Calu3 (cell line): ENCODE results near the gene ALLC. TPM values are rescaled to one million over a fixed set of nuclear protein-coding genes. Genes with fewer than 3 reads are reported as not detected.
"Not testable (repeated sequence)": the region's sequence is repeated elsewhere in the genome, so short reads cannot be mapped to it uniquely, and the experiment has no call there.

Source experiments
- Bru-seq: library from RNA; stranded (reverse); fragments of 400-500 nt; gene quantifications from one replicate; lab custom pipeline; 2021; lab: Mats Ljungman, UMichigan
- BruChase-seq, 2 experiments: library from RNA; stranded (reverse); fragments of 400-500 nt; gene quantifications; one replicate each; lab custom pipeline; 2021; lab: Mats Ljungman, UMichigan
- BruUV-seq: library from RNA; stranded (reverse); fragments of 400-500 nt; replicated peaks from 2 replicates; lab custom pipeline; 2021; lab: Mats Ljungman, UMichigan
- CTCF ChIA-PET: fragments of 300-600 bp; sonication (Branson Sonifier 250); formaldehyde crosslinking; loops from one replicate; lab custom pipeline; 2022; ENCODE audit warnings: antibody characterized with exemption; lab: Charles Lee
- DNase-seq: peaks from one replicate; pipeline ENCODE4 v3.0.0; 2022
- H3K27ac Mint-ChIP-seq: one replicate; pipeline ENCODE4 v1.8.0; 2022; ENCODE audit warnings: mixed read lengths; ENCODE audit not compliant: unreplicated experiment
- H3K27me3 Mint-ChIP-seq: one replicate; pipeline ENCODE4 v1.8.0; 2022; ENCODE audit warnings: mixed read lengths; ENCODE audit not compliant: unreplicated experiment
- H3K36me3 Mint-ChIP-seq: one replicate; pipeline ENCODE4 v1.8.0; 2022; ENCODE audit warnings: mild to moderate bottlenecking, moderate library complexity, mixed read lengths; ENCODE audit not compliant: insufficient read depth, unreplicated experiment
- H3K4me1 Mint-ChIP-seq: one replicate; pipeline ENCODE4 v1.8.0; 2022; ENCODE audit warnings: mild to moderate bottlenecking, low read depth, mixed read lengths; ENCODE audit not compliant: unreplicated experiment
- H3K4me3 Mint-ChIP-seq: one replicate; pipeline ENCODE4 v1.8.0; 2022; ENCODE audit warnings: mild to moderate bottlenecking, low read depth, moderate library complexity, mixed read lengths; ENCODE audit not compliant: unreplicated experiment
- H3K9me3 Mint-ChIP-seq: one replicate; pipeline ENCODE4 v1.8.0; 2022; ENCODE audit warnings: low read depth, mixed read lengths; ENCODE audit not compliant: unreplicated experiment
- CTCF ChIP-seq: fragments of 200-600 bp; IDR thresholded peaks from one replicate; pipeline ENCODE4 v1.8.0; 2022; ENCODE audit warnings: antibody characterized with exemption; ENCODE audit not compliant: unreplicated experiment
- intact Hi-C: fragments of 100-400 bp; cut with micrococcal nuclease; formaldehyde crosslinking; loops from one replicate; pipeline ENCODE4 v1.10.0; 2022; ENCODE audit not compliant: unreplicated experiment
- long read RNA-seq: library from polyadenylated mRNA; stranded (forward); transcript quantifications from one replicate; pipeline ENCODE4 v2.0.0, GENCODE V29; 2022
- total RNA-seq: library from RNA; stranded (reverse); gene quantifications from 2 replicates; pipeline ENCODE4 v1.2.3, GENCODE V29; 2022

ALLC gene
- not detected in 2 replicates for total RNA-seq
- percentile 6 among the genes with signal in this experiment for Bru-seq, nascent RNA
- percentile 11 among the genes with signal in this experiment for BruChase-seq, experiment 1, labeled RNA remaining after a 6-hour chase
- percentile 8 among the genes with signal in this experiment for BruChase-seq, experiment 2, labeled RNA remaining after a 2-hour chase
- long read RNA-seq = 0 reads

GRCh38 chr2:3657881-3658280 lies at the start of gene ALLC:
Gene ALLC (plus strand): TSS chr2:3658200. CDS start chr2:3671158, 12,958 bp downstream.
- Mint-ChIP-seq H3K36me3 (no peaks in the 10 kb centered on the region), H3K4me1 (peaks cover 9% of the 10 kb centered on the region), H3K9me3 (peaks cover 5% of the 10 kb centered on the region), H3K27ac (no peak within 1 kb of the TSS), H3K4me3 (no peak within 1 kb of the TSS), H3K27me3 (peaks cover 20% of the 10 kb centered on the region)
- no TSS peak for BruUV-seq
- no peak for DNase-seq
- CTCF ChIA-PET = no interaction called here
- intact Hi-C loops = no loop called here
- no peak for TF ChIP-seq CTCF

- no peaks in the 10 kb centered on the region for H3K9me3 Mint-ChIP-seq
- H3K4me3 Mint-ChIP-seq = no peak overlapping the region
- no peak for DNase-seq
- H3K27me3 Mint-ChIP-seq = peaks cover 36% of the 10 kb centered on the region
- H3K4me1 Mint-ChIP-seq = peaks cover 7% of the 10 kb centered on the region
- BruUV-seq = no TSS peak
- intact Hi-C loops = no loop called here
- peaks cover 18% of the 10 kb centered on the region for H3K36me3 Mint-ChIP-seq
- CTCF ChIA-PET = no interaction called here
- no peak overlapping the region for H3K27ac Mint-ChIP-seq
- no peak for TF ChIP-seq CTCF
These were observed 49.4 kb upstream of the ALLC start for GRCh38 chr2:3608373-3609278.

GRCh38 chr2:3609279-3609673 lies 48.7 kb upstream of the ALLC start:
- DNase-seq, CTCF ChIA-PET, intact Hi-C loops, H3K9me3 Mint-ChIP-seq, BruUV-seq, H3K27ac Mint-ChIP-seq, H3K4me3 Mint-ChIP-seq, H3K4me1 Mint-ChIP-seq: not testable (repeated sequence)
- Mint-ChIP-seq H3K27me3 (peaks cover 36% of the 10 kb centered on the region), H3K36me3 (peaks cover 18% of the 10 kb centered on the region)

DNA sequence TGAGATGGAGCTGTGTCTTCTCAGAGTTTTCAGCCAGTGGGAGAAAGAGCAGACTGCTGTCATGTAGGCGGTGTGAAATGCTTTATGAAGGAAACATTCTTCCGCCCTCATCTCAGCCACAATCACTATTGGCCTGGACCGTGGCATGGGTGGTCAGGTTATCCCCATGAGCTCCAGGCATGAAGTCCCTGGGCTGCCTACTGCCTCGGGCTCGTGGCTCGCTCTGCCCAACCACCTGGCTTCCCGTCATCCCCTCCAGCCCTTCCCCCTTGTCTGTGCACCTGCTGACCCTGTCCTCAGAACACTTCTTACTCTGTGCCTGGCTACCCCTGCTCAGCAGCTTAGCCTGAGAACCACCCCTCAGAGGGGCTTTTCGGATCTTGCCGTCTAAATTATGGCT lies 47.6 kb upstream of the ALLC start:
- Mint-ChIP-seq H3K9me3 (no peaks in the 10 kb centered on the region), H3K27ac (no peak overlapping the region), H3K27me3 (peaks cover 36% of the 10 kb centered on the region), H3K4me3 (no peak overlapping the region), H3K4me1 (no peaks in the 10 kb centered on the region), H3K36me3 (peaks cover 8% of the 10 kb centered on the region)
- CTCF ChIA-PET = no interaction called here
- intact Hi-C loops = no loop called here
- TF ChIP-seq CTCF = no peak
- no peak for DNase-seq
- no TSS peak for BruUV-seq
